Natural killer cell (primary cell): Measurements from ENCODE around the gene CYSLTR2. TPM values are rescaled to one million over a fixed set of nuclear protein-coding genes. Genes with fewer than 3 reads are reported as not detected.

ENCODE experiments used
- ATAC-seq, 3 donors: fragments of 150-1000 bp in 2 of 3; fragments of 200-7000 bp in 1 of 3; cut with Tn5 transposase; 1 replicate in 1 of 3; 2 replicates in 2 of 3; pipeline ENCODE4 v1.10.0; 2021; ENCODE audit warnings: mild to moderate bottlenecking in 2 of 3, moderate library complexity in 2 of 3
- DNase-seq, 2 donors: peaks; one replicate each; pipeline versions ENCODE4 v3.0.0 to v3.0.0-alpha.2; 2013 to 2021; ENCODE audit warnings: mixed read lengths in 1 of 2
- H3K27ac ChIP-seq: one replicate; pipeline ENCODE4 v1.5.1; 2013; ENCODE audit warnings: mild to moderate bottlenecking, low read length
- H3K27me3 ChIP-seq: one replicate; pipeline ENCODE4 v1.6.1; 2013; ENCODE audit warnings: low read length; ENCODE audit not compliant: control insufficient read depth, insufficient read depth
- H3K36me3 ChIP-seq: one replicate; pipeline ENCODE4 v1.6.1; 2013; ENCODE audit warnings: low read length; ENCODE audit not compliant: control insufficient read depth, insufficient read depth
- H3K4me1 ChIP-seq: one replicate; pipeline ENCODE4 v1.6.1; 2013; ENCODE audit warnings: low read length; ENCODE audit not compliant: control insufficient read depth, insufficient read depth
- H3K4me3 ChIP-seq: one replicate; pipeline ENCODE4 v1.5.1; 2013; ENCODE audit warnings: low read length
- H3K9me3 ChIP-seq: one replicate; pipeline ENCODE4 v1.6.1; 2013; ENCODE audit warnings: low read length; ENCODE audit not compliant: control insufficient read depth, insufficient read depth
- H3K27ac Mint-ChIP-seq, 2 donors: one replicate each; pipeline ENCODE4 v1.8.0; 2022; ENCODE audit warnings: mild to moderate bottlenecking in 2 of 2, mixed read lengths in 2 of 2, moderate library complexity in 1 of 2
- H3K27me3 Mint-ChIP-seq, 2 donors: one replicate each; pipeline ENCODE4 v1.8.0; 2022; ENCODE audit warnings: low read depth in 2 of 2, mixed read lengths in 2 of 2
- H3K36me3 Mint-ChIP-seq: one replicate; pipeline ENCODE4 v1.8.0; 2022; ENCODE audit warnings: mixed read lengths
- H3K4me1 Mint-ChIP-seq, 2 donors: one replicate each; pipeline ENCODE4 v1.8.0; 2022; ENCODE audit warnings: mixed read lengths in 2 of 2
- H3K4me3 Mint-ChIP-seq: one replicate; pipeline ENCODE4 v1.8.0; 2022; ENCODE audit warnings: mild to moderate bottlenecking, moderate library complexity, mixed read lengths
- H3K9me3 Mint-ChIP-seq, 2 donors: one replicate each; pipeline ENCODE4 v1.8.0; 2022; ENCODE audit warnings: mixed read lengths in 2 of 2
- WGBS: methylation state at CpG from one replicate; pipeline ENCODE4 v1.1.7; 2013; ENCODE audit warnings: missing lambda C conversion rate; ENCODE audit not compliant: insufficient coverage; 5-methylcytosine and 5-hydroxymethylcytosine counted together
- intact Hi-C: fragments of 100-400 bp; cut with micrococcal nuclease; formaldehyde crosslinking; loops from one replicate; pipeline ENCODE4 v1.14.2; 2022
- total RNA-seq, 4 donors: library from RNA; stranded (reverse); fragments of 120-200 nt in 1 of 4; gene quantifications; one replicate each; pipeline versions ENCODE4 v1.2.3 to v1.2.4, GENCODE V29; 2013 to 2022
- TF ChIP-seq, protein P1 (sequence below): fragments of 200-600 bp; IDR thresholded peaks from one replicate; pipeline ENCODE4 v1.8.0; 2022; ENCODE audit warnings: antibody characterized with exemption

The CYSLTR2 gene
- total RNA-seq, 3 donors from 2014 or later (not counting 1 experiment from before 2014, with no cell fraction given): 5.3 to 8.6 (median 7.9) TPM

DNA sequence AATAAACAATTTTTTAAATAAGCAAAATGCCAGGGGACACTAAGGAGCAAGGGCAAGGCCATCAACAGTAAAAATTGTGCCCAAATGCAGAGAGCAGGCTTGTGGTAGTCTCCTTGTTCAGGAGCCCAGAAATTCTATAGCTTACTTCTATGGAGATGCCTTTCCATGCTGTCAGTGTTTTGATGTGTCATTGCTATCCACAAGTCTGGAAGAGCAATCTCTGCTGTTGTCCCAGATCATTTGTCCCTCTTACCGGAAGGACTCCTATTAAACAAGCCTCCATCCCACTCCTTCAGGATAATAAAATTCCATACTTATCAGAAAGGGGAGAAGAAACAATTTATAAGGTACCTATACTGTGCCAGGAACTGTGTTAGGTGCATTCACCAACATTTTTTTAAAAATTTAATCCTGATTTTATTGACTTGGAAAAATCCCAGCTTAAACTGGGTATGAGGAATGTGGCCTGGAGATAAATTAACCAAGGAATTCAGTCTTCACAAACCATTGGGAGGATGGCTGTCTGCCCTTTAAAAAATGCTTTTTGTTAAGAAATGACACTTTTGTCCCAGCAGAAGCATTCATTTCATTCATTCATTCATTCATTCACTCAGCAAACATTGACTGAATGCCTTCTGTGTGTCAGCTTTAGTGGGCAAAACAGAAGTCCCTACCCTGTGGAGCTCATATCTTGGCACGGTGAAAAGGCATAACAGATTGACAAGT is 26.8 kb upstream of the CYSLTR2 start:
- H3K27me3 ChIP-seq: no peaks in the 10 kb centered on the region
- H3K4me3 ChIP-seq: no peak overlapping the region
- no peak overlapping the region for H3K4me3 Mint-ChIP-seq
- TF ChIP-seq, protein P1, sequence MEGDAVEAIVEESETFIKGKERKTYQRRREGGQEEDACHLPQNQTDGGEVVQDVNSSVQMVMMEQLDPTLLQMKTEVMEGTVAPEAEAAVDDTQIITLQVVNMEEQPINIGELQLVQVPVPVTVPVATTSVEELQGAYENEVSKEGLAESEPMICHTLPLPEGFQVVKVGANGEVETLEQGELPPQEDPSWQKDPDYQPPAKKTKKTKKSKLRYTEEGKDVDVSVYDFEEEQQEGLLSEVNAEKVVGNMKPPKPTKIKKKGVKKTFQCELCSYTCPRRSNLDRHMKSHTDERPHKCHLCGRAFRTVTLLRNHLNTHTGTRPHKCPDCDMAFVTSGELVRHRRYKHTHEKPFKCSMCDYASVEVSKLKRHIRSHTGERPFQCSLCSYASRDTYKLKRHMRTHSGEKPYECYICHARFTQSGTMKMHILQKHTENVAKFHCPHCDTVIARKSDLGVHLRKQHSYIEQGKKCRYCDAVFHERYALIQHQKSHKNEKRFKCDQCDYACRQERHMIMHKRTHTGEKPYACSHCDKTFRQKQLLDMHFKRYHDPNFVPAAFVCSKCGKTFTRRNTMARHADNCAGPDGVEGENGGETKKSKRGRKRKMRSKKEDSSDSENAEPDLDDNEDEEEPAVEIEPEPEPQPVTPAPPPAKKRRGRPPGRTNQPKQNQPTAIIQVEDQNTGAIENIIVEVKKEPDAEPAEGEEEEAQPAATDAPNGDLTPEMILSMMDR: no peak
- no peaks in the 10 kb centered on the region for H3K27me3 Mint-ChIP-seq
- peaks cover 2% of the 10 kb centered on the region for H3K9me3 ChIP-seq
- no peaks in the 10 kb centered on the region for H3K9me3 Mint-ChIP-seq
- H3K4me1 ChIP-seq: no peaks in the 10 kb centered on the region
- no peaks in the 10 kb centered on the region for H3K36me3 ChIP-seq
- 67% methylated on average over 1 of the region's 2 CpGs for WGBS
- H3K27ac Mint-ChIP-seq: no peak overlapping the region
- no peaks in the 10 kb centered on the region for H3K4me1 Mint-ChIP-seq
- no peak for DNase-seq
- intact Hi-C loops: no loop called here
- no peaks in the 10 kb centered on the region for H3K36me3 Mint-ChIP-seq
- H3K27ac ChIP-seq: no peak overlapping the region
- no peak for ATAC-seq

- Mint-ChIP-seq H3K27ac (no peak overlapping the region), H3K4me3 (no peak overlapping the region), H3K36me3 (no peaks in the 10 kb centered on the region), H3K9me3 (no peaks in the 10 kb centered on the region), H3K4me1 (no peaks in the 10 kb centered on the region), H3K27me3 (no peaks in the 10 kb centered on the region)
- ATAC-seq (no peak), DNase-seq (no peak)
- H3K27ac ChIP-seq: no peak overlapping the region
- no peaks in the 10 kb centered on the region for H3K4me1 ChIP-seq
- intact Hi-C loops: no loop called here
- H3K4me3 ChIP-seq: no peak overlapping the region
- no peaks in the 10 kb centered on the region for H3K36me3 ChIP-seq
- TF ChIP-seq, protein P1: no peak
- no peaks in the 10 kb centered on the region for H3K27me3 ChIP-seq
- no peaks in the 10 kb centered on the region for H3K9me3 ChIP-seq
- 97% methylated on average over 4 of the region's 4 CpGs for WGBS
These were observed 24.5 kb upstream of the CYSLTR2 start for GRCh38 chr13:48629277-48629676.

DNA sequence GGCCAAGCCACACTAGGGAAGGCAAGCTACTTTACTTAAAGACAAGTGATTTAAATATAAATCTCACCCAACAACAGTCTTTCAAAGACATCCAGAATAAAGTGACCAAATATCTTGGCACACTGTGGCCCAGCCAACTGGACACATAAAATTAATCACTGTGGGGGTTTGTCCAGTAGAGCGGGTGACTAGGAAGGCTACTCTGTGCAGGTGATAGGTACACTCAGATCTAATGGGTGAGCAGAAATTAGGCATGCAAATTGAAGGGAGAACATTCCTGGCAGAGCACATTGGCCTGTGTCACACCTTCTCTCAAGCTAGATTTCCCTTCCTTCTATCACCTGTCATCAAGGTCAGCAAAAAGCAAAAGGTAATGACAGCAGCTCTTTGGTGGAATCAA is 23.4 kb upstream of the CYSLTR2 start:
- no peak overlapping the region for H3K27ac ChIP-seq
- no peak for DNase-seq
- no peak overlapping the region for H3K4me3 ChIP-seq
- no peak for ATAC-seq
- no peak overlapping the region for H3K27ac Mint-ChIP-seq
- no peaks in the 10 kb centered on the region for H3K9me3 Mint-ChIP-seq
- no peaks in the 10 kb centered on the region for H3K4me1 Mint-ChIP-seq
- no peak overlapping the region for H3K4me3 Mint-ChIP-seq
- WGBS: 100% methylated on average over 1 of the region's 1 CpG
- H3K27me3 ChIP-seq: no peaks in the 10 kb centered on the region
- intact Hi-C loops: no loop called here
- TF ChIP-seq, protein P1: no peak
- no peaks in the 10 kb centered on the region for H3K36me3 ChIP-seq
- H3K36me3 Mint-ChIP-seq: no peaks in the 10 kb centered on the region
- H3K4me1 ChIP-seq: no peaks in the 10 kb centered on the region
- H3K9me3 ChIP-seq: no peaks in the 10 kb centered on the region
- H3K27me3 Mint-ChIP-seq: no peaks in the 10 kb centered on the region

DNA sequence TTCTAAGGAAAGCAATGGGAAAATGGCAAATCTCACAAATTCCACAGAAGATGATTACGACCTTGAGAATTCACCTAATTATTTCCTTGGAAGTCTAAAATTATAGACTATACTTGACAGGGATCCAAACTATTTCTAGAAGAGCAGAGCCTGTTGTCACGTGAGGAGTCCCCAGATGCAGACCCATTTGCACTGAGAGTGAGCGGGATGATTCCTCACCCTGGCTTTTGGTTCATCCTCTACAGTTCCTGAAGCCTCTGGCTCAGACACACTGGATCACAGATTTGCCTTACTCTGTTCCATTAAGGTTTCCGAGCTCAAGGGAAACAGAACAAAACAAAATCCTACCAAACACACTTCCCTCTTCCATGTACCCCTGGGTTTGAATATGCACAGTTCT is 23.0 kb upstream of the CYSLTR2 start:
- Mint-ChIP-seq H3K27ac (no peak overlapping the region), H3K4me1 (no peaks in the 10 kb centered on the region), H3K36me3 (no peaks in the 10 kb centered on the region), H3K27me3 (no peaks in the 10 kb centered on the region), H3K9me3 (no peaks in the 10 kb centered on the region), H3K4me3 (no peak overlapping the region)
- intact Hi-C loops: no loop called here
- Histone ChIP-seq H3K4me3 (no peak overlapping the region), H3K4me1 (no peaks in the 10 kb centered on the region), H3K9me3 (no peaks in the 10 kb centered on the region), H3K36me3 (no peaks in the 10 kb centered on the region), H3K27me3 (no peaks in the 10 kb centered on the region), H3K27ac (no peak overlapping the region)
- 91% methylated on average over 4 of the region's 4 CpGs for WGBS
- TF ChIP-seq, protein P1: no peak
- DNase-seq (no peak), ATAC-seq (no peak)
